ENCODE results near the gene DLST. TPM values are rescaled to one million over a fixed set of nuclear protein-coding genes. Genes with fewer than 3 reads are reported as not detected.
"Not testable (repeated sequence)": the region's sequence is repeated elsewhere in the genome, so short reads cannot be mapped to it uniquely, and the experiment has no call there.

DLST gene
- polyA plus RNA-seq, 1 of the 3 experiments (the other 2 are of a cell fraction) = 92.3 TPM

DNA sequence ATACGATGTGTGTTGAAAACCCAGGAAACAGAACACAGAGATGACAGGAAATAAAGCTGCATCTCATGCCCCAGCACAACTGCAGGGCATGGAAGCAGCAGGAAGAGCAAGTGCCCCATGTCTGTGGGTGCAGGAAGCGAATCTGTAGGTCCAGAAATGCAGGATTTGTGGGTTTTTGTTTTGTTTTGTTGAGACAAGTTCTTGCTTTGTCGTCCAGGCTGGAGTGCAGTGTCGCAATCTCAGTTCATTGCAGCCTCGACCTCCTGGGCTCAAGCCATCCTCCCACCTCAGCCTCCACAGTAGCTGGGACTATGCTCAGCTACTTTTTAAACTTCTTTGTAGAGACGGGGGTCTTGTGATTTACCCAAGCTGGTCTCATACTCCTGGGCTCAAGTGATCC, 47.5 kb downstream of the DLST start (continued):
- TF ChIP-seq, protein P1, sequence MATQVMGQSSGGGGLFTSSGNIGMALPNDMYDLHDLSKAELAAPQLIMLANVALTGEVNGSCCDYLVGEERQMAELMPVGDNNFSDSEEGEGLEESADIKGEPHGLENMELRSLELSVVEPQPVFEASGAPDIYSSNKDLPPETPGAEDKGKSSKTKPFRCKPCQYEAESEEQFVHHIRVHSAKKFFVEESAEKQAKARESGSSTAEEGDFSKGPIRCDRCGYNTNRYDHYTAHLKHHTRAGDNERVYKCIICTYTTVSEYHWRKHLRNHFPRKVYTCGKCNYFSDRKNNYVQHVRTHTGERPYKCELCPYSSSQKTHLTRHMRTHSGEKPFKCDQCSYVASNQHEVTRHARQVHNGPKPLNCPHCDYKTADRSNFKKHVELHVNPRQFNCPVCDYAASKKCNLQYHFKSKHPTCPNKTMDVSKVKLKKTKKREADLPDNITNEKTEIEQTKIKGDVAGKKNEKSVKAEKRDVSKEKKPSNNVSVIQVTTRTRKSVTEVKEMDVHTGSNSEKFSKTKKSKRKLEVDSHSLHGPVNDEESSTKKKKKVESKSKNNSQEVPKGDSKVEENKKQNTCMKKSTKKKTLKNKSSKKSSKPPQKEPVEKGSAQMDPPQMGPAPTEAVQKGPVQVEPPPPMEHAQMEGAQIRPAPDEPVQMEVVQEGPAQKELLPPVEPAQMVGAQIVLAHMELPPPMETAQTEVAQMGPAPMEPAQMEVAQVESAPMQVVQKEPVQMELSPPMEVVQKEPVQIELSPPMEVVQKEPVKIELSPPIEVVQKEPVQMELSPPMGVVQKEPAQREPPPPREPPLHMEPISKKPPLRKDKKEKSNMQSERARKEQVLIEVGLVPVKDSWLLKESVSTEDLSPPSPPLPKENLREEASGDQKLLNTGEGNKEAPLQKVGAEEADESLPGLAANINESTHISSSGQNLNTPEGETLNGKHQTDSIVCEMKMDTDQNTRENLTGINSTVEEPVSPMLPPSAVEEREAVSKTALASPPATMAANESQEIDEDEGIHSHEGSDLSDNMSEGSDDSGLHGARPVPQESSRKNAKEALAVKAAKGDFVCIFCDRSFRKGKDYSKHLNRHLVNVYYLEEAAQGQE (IDR thresholded peaks at IDR 0.05; ENCODE audit: low read depth, low read length) = no peak
- TF ChIP-seq GATA2 (CRISPR knock-in tag; IDR thresholded peaks at IDR 0.05) = no peak

DNA sequence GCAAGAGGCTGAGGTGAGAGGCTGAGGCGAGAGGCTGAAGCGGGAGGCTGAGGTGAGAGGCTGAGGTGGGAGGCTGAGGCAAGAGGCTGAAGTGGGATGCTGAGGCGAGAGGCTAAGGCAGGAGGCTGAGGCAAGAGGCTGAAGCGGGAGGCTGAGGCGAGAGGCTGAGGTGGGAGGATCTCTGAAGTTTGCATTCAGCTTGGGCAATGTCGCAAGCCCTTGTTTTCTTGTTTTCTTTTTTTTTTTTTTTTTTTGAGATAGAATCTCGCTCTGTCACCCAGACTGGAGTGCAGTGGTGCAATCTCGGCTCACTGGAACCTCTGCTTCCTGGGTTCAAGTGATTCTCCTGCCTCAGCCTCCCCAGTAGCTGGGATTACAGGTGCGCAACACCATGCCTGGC, 50.0 kb downstream of the DLST start:
- H3K36me3 ChIP-seq (replicated peaks in 1 of 2; ENCODE audit: control insufficient read depth in 1 of 2, insufficient read depth in 2 of 2, low read length in 1 of 2); H4K20me1 ChIP-seq (ENCODE audit: insufficient read depth); H3F3A ChIP-seq (replicated peaks; ENCODE audit: insufficient read depth); POLR2A ChIA-PET; H2AFZ ChIP-seq (ENCODE audit: low read depth); H3K9me3 ChIP-seq; H3K4me1 ChIP-seq (ENCODE audit: control insufficient read depth in 1 of 2, insufficient read depth in 2 of 2, low read depth in 1 of 2, low read length in 1 of 2); H3K9ac ChIP-seq; H3K27me3 ChIP-seq (ENCODE audit: insufficient read depth); DNase-seq; H3K4me3 ChIP-seq (ENCODE audit: low read depth in 2 of 2, low read length in 1 of 2); H3K9me2 ChIP-seq; H3K79me2 ChIP-seq (ENCODE audit: insufficient read depth); H3K27ac ChIP-seq (ENCODE audit: low read depth in 2 of 2, low read length in 1 of 2); H3K4me2 ChIP-seq: not testable (repeated sequence)
- CTCF ChIA-PET = interaction anchor here (1.0 to 2.9 kb wide), 7 partner anchors 11 to 157 kb away, joined by 3 to 14 read pairs (median 4); no protein-coding TSS in a partner anchor
- WGBS (ENCODE audit: low lambda C conversion rate) = 67% methylated on average over 9 of the region's 9 CpGs

GRCh38 chr14:74932401-74932901, 50.7 kb downstream of the DLST start:
- no peak overlapping the region for H2AFZ ChIP-seq (ENCODE audit: low read depth)
- no peaks in the 10 kb centered on the region for H3K9me2 ChIP-seq
- TF ChIP-seq ZBTB33 (IDR thresholded peaks at IDR 0.05; ENCODE audit: borderline replicate concordance, low read depth) = no peak
- no peak for TF ChIP-seq POLR2AphosphoS5 (IDR thresholded peaks at IDR 0.05; ENCODE audit: low read depth, low read length)
- TF ChIP-seq YY1 (IDR thresholded peaks at IDR 0.05; ENCODE audit: low read depth) = no peak
- TF ChIP-seq IRF3 (IDR thresholded peaks at IDR 0.05; ENCODE audit: low read depth, low read length) = no peak
- no peak for TF ChIP-seq NRF1 (IDR thresholded peaks at IDR 0.05; ENCODE audit: low read depth, low read length)
- no peak for TF ChIP-seq PBX3 (IDR thresholded peaks at IDR 0.05)
- H3K4me2 ChIP-seq = no peak overlapping the region
- no peak overlapping the region for H3K9ac ChIP-seq
- H3K9me3 ChIP-seq = no peaks in the 10 kb centered on the region
- no peaks in the 10 kb centered on the region for H3K27me3 ChIP-seq (ENCODE audit: insufficient read depth)
- no peaks in the 10 kb centered on the region for H3K4me1 ChIP-seq (ENCODE audit: control insufficient read depth in 1 of 2, insufficient read depth in 2 of 2, low read depth in 1 of 2, low read length in 1 of 2)
- H3K27ac ChIP-seq (ENCODE audit: low read depth in 2 of 2, low read length in 1 of 2) = no peak overlapping the region
- WGBS (ENCODE audit: low lambda C conversion rate) = 56% methylated on average over 6 of the region's 6 CpGs
- no peaks in the 10 kb centered on the region for H3F3A ChIP-seq (replicated peaks; ENCODE audit: insufficient read depth)
- H3K79me2 ChIP-seq (ENCODE audit: insufficient read depth) = no peaks in the 10 kb centered on the region
- no peaks in the 10 kb centered on the region for H4K20me1 ChIP-seq (ENCODE audit: insufficient read depth)
- no peaks in the 10 kb centered on the region for H3K36me3 ChIP-seq (replicated peaks in 1 of 2; ENCODE audit: control insufficient read depth in 1 of 2, insufficient read depth in 2 of 2, low read length in 1 of 2)
- ChIA-PET CTCF (interaction anchor here (1.0 to 1.3 kb wide), 5 partner anchors 11 to 156 kb away, joined by 3 to 6 read pairs (median 3); no protein-coding TSS in a partner anchor), POLR2A (no interaction called here)
- DNase-seq = no peak
- no peak overlapping the region for H3K4me3 ChIP-seq (ENCODE audit: low read depth in 2 of 2, low read length in 1 of 2)

DNA sequence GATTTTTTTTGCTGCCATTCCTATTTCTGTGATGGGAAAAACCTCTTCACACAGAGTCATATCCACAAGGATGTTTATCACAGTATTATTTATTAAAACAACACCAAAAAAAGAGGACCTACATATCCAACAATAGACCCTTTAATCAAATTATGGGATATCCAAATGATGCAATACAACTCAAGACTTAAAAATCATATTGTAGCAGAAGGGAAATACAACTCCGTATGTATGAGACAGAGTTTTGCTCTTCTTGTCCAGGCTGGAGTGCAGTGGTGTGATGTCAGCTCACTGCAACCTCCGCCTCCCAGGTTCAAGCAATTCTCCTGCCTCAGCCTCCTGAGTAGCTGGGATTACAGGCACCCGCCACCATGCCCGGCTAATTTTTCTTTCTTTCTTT, 51.2 kb downstream of the DLST start:
- H3K4me1 ChIP-seq (ENCODE audit: control insufficient read depth in 1 of 2, insufficient read depth in 2 of 2, low read depth in 1 of 2, low read length in 1 of 2); H3K9me3 ChIP-seq; H3K27ac ChIP-seq (ENCODE audit: low read depth in 2 of 2, low read length in 1 of 2); H4K20me1 ChIP-seq (ENCODE audit: insufficient read depth); H2AFZ ChIP-seq (ENCODE audit: low read depth); H3K4me2 ChIP-seq; H3F3A ChIP-seq (replicated peaks; ENCODE audit: insufficient read depth); H3K9me2 ChIP-seq; H3K27me3 ChIP-seq (ENCODE audit: insufficient read depth); H3K36me3 ChIP-seq (replicated peaks in 1 of 2; ENCODE audit: control insufficient read depth in 1 of 2, insufficient read depth in 2 of 2, low read length in 1 of 2); H3K4me3 ChIP-seq (ENCODE audit: low read depth in 2 of 2, low read length in 1 of 2); H3K79me2 ChIP-seq (ENCODE audit: insufficient read depth); H3K9ac ChIP-seq; DNase-seq; POLR2A ChIA-PET: not testable (repeated sequence)
- 82% methylated on average over 4 of the region's 4 CpGs for WGBS (ENCODE audit: low lambda C conversion rate)
- CTCF ChIA-PET = interaction anchor here (1.0 to 4.4 kb wide), 5 partner anchors 12 to 156 kb away, joined by 3 to 34 read pairs (median 4); no protein-coding TSS in a partner anchor
